Mammary epithelial cell (primary cell): ENCODE data around the gene PDE12.

Source experiments
- EZH2 ChIP-seq: IDR thresholded peaks from 2 replicates; pipeline ENCODE4 v1.6.1; 2012; ENCODE audit warnings: low read length, inconsistent platforms, borderline replicate concordance
- TF ChIP-seq, protein P1 (sequence below), 2 donors: IDR thresholded peaks in 1 of 2; conservative IDR thresholded peaks in 1 of 2; 2 replicates each; pipeline ENCODE4 v1.5.1; 2011 to 2012; ENCODE audit warnings: inconsistent platforms in 2 of 2, low read length in 2 of 2, mild to moderate bottlenecking in 2 of 2, control low read depth in 1 of 2, low read depth in 1 of 2; ENCODE audit not compliant: insufficient read depth in 1 of 2; ENCODE audit errors: extremely low read depth in 1 of 2

- TF ChIP-seq, protein P1, sequence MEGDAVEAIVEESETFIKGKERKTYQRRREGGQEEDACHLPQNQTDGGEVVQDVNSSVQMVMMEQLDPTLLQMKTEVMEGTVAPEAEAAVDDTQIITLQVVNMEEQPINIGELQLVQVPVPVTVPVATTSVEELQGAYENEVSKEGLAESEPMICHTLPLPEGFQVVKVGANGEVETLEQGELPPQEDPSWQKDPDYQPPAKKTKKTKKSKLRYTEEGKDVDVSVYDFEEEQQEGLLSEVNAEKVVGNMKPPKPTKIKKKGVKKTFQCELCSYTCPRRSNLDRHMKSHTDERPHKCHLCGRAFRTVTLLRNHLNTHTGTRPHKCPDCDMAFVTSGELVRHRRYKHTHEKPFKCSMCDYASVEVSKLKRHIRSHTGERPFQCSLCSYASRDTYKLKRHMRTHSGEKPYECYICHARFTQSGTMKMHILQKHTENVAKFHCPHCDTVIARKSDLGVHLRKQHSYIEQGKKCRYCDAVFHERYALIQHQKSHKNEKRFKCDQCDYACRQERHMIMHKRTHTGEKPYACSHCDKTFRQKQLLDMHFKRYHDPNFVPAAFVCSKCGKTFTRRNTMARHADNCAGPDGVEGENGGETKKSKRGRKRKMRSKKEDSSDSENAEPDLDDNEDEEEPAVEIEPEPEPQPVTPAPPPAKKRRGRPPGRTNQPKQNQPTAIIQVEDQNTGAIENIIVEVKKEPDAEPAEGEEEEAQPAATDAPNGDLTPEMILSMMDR (conservative IDR thresholded peaks at IDR 0.05 in 1 of 2, IDR thresholded peaks at IDR 0.05 in 1 of 2; ENCODE audit: extremely low read depth in 1 of 2, insufficient read depth in 1 of 2, low read depth in 1 of 2, low read length in 2 of 2), result no peak
- TF ChIP-seq EZH2, result no peak
Observed at GRCh38 chr3:57594576-57594975, 38.5 kb downstream of the PDE12 start.
